Embryonic facial prominence (tissue), 1 donor: Measurements from ENCODE around the gene GMDS.
"Not testable (repeated sequence)": the region's sequence is repeated elsewhere in the genome, so short reads cannot be mapped to it uniquely, and the experiment has no call there.

ENCODE experiments used
- DNase-seq: peaks from one replicate; pipeline ENCODE4 v3.0.0-alpha.2; 2016; ENCODE audit errors: extremely low spot score

Gene GMDS

GRCh38 chr6:1858859-1859258, 386.5 kb downstream of the GMDS start:
- no peak for DNase-seq

GRCh38 chr6:1858196-1858595, 387.2 kb downstream of the GMDS start:
- DNase-seq, result no peak

- peak; percentile 34 for DNase-seq
Measured at GRCh38 chr6:1856381-1856780, 389.0 kb downstream of the GMDS start.

GRCh38 chr6:1855890-1856289, 389.5 kb downstream of the GMDS start:
- DNase-seq, result no peak

- no peak for DNase-seq
Measured at GRCh38 chr6:1854296-1854695, 391.1 kb downstream of the GMDS start.

GRCh38 chr6:1853761-1854160, 391.6 kb downstream of the GMDS start:
- no peak for DNase-seq

- no peak for DNase-seq
Measured at GRCh38 chr6:1851681-1852456, 393.5 kb downstream of the GMDS start.

GRCh38 chr6:1850840-1851157, 394.6 kb downstream of the GMDS start:
- no peak for DNase-seq

GRCh38 chr6:1850121-1850839, 395.1 kb downstream of the GMDS start:
- no peak for DNase-seq

- DNase-seq, result no peak
Measured at GRCh38 chr6:1849691-1850090, 395.7 kb downstream of the GMDS start.

GRCh38 chr6:1848752-1849151, 396.7 kb downstream of the GMDS start:
- no peak for DNase-seq

GRCh38 chr6:1846611-1847010, 398.8 kb downstream of the GMDS start:
- no peak for DNase-seq

GRCh38 chr6:1845543-1845942, 399.9 kb downstream of the GMDS start:
- not testable (repeated sequence) for DNase-seq

GRCh38 chr6:1842334-1842733, 403.1 kb downstream of the GMDS start:
- DNase-seq, result no peak

- no peak for DNase-seq
Measured at GRCh38 chr6:1841136-1841535, 404.3 kb downstream of the GMDS start.

- no peak for DNase-seq
Measured at GRCh38 chr6:1840491-1841121, 404.8 kb downstream of the GMDS start.

- no peak for DNase-seq
Measured at GRCh38 chr6:1839361-1839760, 406.0 kb downstream of the GMDS start.

GRCh38 chr6:1838604-1839213, 406.7 kb downstream of the GMDS start:
- DNase-seq, result no peak

GRCh38 chr6:1837826-1838225, 407.6 kb downstream of the GMDS start:
- no peak for DNase-seq

GRCh38 chr6:1836690-1837089, 408.7 kb downstream of the GMDS start:
- no peak for DNase-seq

GRCh38 chr6:1834646-1835516, 410.5 kb downstream of the GMDS start:
- DNase-seq, result no peak

- DNase-seq, result no peak
Measured at GRCh38 chr6:1834207-1834606, 411.2 kb downstream of the GMDS start.
